HG02938 (cell line): ENCODE measurements around the gene MCAM.

Experiments used
- ATAC-seq: cut with Tn5 transposase; IDR thresholded peaks from one replicate; pipeline ENCODE4 v1.9.1; 2021; ENCODE audit warnings: mild to moderate bottlenecking, moderate library complexity; ENCODE audit not compliant: unreplicated experiment

MCAM gene

DNA sequence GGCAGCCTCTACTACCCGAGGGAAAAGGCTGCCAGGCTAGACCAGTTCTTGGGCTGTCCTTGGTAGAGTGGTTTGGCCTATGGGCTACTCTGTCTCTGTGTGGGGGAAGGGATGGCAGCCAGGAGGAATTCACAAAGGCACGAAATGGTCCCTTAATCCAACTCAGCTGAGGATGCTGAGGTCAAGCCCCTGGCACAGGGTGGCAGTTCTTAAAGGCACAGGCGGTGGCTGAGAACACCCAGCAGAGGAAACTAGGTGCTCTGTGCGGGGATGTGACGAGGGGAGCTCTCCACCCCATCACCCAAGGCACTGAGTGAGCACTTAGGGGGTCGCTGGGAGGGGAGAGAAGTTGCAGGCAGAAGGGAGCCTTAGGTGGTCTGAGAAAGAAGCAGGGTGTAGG is 29.7 kb upstream of the MCAM start, which contains the start of gene MFRP:
TSS of gene MFRP (minus strand) at position 101 of the 400 bp plus-strand sequence. CDS start 192 bp downstream, outside the sequence.
- ATAC-seq = no peak

DNA sequence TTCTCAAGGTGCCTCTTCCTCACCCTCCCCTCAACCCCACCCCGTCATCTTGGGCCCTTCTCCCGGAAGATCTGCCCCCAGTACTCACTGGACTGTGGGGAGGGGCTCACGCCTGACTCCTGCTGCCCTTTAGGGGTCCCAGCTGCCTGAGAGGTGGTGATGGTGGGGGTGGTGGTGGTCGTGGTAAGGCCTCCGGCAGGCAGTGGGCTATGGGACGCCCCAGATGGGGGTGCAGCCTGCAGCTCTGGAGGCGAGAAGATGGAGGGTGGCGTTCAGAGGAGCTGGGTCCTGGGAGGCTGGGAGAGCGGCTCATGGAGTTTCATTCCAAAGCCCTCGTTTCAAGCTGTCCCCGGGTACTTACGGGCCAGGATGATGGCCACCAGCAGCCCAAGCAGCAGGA is 28.8 kb upstream of the MCAM start:
- no peak for ATAC-seq

DNA sequence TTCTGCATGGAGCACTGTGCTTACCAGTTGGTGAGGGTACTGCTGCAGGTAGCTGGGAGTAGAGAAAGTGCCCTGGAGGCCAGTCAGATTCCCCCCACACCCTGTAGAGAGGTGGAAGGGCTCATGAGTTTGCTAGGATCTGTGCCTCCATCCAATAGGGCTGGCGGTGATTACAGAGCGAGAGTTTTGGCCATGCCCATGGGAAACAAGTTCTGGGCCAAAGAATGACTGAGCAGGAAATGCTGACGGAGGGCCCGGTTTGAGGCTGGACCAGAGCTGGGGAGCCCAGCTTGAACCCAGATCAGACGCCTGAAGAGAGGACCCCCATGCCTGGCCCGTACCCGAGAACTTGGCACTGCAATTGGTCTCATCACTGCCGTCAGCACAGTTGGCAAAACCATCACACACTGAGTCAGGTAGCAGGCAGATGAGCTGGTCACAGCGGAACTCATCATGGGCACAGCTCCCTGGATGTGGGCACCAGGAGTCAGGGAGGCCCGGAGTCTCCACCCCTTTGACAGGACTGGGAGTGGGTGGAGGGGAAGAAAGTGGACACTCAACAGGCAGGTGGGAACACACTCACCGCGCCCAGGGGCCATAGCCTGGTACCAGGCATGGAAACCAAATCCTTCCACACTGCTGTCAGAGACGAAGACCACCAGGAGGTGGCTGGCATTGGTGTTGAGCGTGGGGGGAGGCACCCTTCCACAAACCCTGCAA is 27.5 kb upstream of the MCAM start:
- no peak for ATAC-seq

DNA sequence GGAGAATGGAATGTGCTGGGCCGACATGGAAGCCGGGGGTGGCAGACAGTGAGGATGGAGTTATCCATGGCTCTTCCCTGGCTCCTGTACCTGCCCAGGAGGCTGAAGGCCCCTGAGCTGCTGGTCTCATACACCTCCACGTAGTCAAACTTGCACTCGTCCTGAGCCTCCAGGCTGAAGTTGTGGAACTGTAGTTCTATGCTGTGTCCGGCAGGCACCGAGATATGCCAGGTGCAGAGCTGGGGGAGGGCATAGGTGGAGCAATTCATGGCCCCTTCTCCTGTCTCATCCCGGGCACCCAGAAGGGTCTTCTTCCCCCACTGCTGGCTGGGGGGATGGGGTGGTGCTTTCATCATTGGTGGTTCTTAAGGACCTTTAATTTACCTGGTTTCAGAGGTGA is 26.8 kb upstream of the MCAM start:
- no peak for ATAC-seq

DNA sequence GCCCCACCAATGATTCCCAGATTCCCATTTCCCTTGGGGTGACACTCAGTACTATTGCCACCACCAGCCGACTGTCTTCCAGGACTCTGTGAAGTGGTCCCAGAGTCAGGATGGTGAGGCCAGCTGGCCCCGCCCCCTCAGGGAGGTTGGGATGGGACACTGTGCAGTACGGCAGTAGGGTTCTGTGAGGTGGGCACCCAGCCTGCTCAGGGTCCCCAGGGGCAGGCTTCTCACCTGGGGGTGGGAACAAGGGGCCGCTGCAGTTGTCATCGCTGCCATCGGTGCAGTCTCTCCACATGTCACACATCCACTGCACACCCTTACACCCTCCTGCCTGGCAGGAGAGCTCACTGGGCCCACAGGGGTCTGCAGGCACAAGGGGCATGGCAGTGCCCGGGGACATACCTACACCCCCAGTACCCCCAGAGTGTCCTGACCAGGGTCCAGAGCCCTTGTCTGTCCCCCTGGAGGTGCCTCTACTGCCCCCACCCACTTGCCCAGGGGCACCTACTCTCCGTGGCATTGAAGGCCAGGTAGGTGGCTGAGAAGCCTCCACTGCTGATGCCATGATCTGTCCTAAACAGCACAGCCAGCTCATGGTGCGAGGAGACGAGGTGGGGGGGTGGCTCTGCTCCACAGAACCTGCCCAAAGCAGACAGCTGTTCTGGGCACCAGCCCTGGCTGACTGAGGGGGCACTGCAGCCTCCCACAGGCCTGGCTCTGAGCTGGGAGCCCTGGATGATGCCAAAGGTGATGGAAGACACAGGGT is 25.6 kb upstream of the MCAM start:
- no peak for ATAC-seq

DNA sequence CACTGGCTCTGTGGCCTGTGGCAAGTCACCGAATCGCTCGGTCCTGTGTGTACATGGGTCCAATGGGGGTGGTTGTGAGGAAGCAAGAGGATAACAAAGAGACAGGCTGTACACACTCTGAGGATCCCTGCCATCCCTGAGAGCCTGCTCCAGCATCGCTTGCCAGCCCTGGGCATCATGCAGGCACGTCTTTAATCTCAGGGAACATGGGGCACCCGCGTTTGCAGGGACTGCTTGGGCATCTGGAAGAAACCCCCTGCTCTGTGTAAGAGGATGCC is 25.0 kb upstream of the MCAM start:
- no peak for ATAC-seq

DNA sequence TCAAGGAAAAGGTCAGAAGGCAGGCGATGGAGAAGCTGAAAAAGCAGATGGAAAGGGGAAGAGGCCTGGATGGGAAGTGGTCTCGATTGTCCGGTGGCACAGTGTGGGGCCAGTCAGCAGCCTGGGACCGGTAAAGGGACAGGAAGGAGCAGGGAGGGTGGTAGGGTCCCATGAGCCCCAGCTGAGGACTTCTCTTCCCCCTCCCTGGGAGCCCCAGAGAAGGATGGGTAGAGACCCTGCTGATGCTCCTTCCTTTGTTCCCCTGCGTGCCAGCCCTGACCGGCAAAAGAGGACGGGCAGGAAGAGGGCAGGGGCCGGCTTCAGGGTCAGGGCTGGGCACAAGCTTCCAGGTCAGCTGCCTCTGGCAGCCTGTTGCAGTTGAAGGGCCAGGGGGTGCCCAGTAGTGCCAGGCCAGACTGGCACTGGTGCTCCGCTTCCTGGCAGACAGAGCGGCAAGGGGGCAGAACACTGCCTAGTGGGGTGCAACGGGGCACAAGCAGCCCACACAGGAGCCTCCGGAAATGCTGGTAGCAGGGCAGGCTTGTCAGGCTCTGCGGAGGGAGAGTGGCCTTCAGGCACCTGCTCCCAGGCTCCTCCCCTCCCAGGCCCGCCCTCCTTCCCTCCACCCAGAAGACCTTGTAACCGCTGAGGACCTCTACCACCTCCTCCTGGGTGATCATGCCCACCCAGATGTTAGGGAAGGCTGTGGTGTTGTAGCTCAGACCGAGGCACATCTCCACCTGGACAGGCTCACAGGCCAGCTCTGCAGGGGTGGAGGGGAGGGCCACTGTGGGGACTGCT is 24.5 kb upstream of the MCAM start:
- no peak for ATAC-seq

DNA sequence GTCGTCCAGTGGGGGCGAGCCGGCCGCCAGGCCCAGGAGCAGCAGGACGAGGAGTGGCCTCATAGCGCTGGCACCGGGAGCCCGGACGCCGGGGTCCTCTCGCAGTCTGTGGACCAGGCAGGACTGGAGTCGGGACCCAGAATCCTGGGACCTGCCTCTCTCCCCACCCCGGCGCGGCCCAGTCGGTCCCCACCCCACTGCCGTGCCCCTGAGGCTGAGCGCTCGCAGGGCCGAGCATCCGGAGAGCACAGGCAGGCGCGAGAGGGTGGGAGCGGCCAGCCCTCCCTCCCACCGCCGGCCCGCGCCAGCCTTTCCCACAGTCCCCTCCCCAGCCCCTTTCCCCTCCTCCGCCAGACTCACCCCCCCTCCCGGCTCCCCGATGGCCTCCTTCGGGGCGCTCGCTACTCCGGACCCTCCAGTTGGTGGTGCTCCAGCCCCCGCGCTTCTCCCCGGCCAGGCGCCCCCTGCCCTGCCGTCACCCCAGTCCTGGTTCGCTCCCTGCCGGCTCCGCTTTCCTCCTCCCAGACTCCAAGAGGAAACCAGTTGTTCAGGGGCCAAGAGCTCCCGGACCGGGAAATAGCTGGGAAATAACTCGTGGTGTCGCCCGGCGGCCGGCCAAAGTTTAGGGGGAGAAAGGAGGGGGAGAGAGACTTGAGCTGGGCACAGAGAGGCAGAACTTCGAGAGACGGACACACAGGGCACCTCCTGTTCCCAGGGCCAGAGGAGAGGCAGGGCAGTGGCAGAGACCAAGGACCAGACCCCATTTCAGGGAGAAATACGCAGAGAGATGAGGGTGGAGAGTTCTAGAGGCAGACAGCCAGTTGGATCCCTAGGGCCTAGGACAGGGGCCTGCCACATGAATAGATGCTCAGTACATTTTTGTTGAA is 23.6 kb upstream of the MCAM start, which contains the start of gene C1QTNF5:
TSS of gene C1QTNF5 (minus strand) at position 549 of the 887 bp plus-strand sequence. CDS start at position 63, 486 bp downstream.
- ATAC-seq = no peak

DNA sequence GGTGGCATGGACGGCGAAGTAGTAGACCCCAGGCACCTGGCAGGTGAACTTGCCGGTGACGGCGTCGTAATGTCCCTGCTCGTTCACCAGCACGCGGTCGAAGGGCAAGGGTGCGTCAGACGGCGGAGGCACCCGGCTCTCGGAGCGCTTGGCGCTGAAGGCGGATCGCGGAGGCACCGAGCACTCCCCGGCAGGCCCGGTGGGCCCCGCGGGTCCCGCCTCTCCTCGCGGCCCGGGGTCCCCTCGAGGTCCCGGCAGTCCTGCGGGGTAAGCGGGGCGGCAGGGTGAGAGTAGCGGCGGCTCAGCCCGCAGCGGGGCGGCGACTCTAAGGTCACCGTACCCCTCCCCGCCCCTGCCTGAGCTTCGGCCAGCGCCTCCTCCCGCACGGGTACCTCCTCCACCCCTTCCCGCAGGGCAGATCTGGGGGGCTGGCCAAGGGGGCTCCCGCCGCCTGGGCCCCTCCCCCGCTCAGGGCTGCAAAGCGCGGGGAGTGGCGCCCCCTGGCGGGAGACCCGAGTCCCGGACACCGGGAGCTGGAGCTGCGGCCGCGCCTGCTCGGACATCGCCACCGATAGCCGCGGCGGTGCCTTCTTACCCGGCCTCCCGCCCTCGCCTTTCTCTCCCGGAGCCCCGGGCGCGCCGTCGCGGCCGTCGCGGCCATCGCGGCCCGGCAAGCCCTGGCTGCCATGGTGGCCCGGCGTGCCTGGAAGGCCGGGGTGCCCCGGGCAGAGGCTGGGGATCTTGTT is 22.8 kb upstream of the MCAM start:
- ATAC-seq = no peak

DNA sequence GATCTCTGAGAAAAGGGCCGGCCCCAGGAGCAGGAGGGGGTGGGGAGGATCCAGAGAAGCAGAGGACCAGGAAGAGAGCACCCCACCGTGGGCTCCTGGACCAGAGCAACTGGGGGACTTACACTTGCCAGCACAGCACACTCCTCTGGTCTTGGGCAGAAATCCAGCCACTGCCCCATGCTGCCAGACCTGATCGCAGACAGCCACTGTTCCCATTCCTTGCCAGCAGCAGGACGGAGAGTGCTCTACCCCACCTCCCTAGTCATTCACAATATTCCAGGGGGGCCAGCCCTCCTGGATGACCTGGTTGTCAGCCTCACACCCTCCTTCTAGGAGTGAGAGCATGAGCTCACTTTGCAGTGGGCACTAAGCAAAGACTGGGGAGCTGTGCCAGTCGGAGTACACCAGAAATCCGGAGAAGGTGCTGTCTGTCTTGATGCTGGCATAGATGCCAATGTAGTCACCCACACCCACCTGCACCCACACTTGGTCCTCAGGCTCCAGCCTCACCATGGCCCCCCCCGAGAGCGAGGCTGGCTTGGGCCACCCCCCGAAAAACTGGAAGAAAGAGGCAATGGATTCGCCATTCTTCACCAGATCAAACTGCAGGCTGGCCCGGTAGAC is 22.1 kb upstream of the MCAM start:
- no peak for ATAC-seq

DNA sequence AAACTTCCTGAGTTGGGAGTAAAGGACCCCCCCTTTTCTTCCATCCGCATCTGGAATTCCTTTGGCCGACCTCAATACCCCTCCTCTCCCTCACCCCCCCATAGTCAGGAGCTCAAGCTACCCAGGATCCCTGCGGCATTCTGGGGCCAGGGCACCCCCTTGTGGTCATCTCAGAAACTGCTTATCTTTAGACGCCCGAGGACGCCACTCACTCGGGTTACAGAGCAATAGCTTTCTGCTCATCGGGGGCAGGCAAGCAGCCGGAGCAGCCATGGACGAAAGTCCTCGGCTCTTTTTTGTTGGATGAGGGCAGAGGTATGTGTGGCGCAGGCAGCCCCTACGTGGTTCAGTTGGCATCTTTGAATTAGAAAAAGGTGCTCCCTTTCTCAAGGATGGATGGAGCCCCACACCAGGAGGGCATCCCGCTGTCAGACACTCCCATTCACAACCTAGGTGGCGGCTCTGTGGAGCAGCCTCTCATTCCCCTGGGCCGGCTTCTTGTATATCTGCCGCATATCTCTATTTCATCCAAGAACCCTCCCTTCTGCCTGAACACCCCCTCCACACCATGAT is 21.5 kb upstream of the MCAM start:
- no peak for ATAC-seq

DNA sequence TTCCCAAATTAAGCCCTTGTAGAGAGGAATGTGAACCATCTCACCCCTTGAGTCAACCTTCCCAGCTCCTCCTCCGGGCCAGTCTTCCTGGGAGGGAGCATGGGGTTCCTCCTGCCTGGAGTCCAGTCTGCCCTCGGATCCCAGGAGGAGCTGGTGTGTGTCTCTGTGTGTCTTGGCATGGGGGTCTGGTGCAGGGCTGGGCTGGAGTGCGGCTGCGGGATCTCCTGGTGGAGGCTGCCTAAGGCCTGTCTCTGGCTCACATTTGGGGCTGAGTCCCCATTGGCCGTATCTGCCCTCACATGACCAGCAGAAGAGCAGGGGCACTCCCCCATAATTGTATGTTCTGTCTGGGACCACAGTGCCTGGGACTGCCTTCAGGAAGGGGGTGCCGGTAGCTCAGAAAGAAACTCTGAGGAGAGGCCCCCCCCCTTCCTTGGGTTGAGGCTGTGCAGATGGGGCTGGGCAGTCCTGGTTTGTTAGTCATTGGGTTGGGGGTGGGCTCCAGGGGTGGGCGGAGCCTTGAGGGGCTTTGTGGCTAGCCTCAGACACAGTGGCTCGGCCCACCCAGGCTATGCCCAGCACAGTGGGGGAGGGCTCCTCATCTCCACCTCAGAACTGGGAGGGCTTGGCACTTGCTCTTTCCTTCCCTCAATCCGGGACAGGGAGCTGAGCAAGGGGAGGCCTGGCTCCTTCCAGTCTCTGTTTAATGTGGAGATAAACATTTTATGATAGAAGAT is 20.8 kb upstream of the MCAM start:
- no peak for ATAC-seq

DNA sequence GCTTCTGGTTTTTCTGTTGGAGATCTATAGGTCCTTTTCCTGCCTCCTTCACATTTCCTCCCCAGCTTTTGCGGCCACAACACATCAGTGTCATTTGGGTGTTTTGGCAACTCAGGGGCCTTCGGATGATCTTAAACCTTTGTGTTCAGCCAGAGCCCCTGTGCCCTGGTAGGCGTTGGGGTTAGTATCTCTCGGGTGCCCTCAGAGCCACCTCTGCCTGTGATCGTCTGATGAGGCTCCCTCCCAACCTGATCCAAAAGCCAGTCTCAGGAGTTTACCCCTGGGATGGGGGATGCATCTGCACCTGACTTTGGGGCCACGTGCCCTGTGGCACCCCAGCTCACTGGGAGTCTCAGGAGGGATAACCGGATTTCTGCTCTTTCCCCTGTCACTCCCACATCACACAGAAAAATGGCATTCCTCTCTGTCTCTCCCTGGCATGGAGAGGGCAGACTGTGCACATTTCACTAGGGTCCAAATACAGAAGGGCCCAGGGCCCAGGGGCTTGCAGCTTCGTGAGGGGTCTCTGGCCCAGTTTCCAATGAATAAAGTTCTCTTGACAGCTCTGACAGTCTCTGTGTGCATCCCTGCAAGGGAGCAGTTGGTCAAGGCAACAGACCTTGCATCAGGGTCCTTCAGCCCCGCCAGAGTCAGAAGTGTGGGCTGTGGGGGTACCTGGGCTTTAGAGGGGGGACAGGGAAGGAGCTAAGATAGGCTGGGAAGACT is 20.0 kb upstream of the MCAM start:
- ATAC-seq = no peak

DNA sequence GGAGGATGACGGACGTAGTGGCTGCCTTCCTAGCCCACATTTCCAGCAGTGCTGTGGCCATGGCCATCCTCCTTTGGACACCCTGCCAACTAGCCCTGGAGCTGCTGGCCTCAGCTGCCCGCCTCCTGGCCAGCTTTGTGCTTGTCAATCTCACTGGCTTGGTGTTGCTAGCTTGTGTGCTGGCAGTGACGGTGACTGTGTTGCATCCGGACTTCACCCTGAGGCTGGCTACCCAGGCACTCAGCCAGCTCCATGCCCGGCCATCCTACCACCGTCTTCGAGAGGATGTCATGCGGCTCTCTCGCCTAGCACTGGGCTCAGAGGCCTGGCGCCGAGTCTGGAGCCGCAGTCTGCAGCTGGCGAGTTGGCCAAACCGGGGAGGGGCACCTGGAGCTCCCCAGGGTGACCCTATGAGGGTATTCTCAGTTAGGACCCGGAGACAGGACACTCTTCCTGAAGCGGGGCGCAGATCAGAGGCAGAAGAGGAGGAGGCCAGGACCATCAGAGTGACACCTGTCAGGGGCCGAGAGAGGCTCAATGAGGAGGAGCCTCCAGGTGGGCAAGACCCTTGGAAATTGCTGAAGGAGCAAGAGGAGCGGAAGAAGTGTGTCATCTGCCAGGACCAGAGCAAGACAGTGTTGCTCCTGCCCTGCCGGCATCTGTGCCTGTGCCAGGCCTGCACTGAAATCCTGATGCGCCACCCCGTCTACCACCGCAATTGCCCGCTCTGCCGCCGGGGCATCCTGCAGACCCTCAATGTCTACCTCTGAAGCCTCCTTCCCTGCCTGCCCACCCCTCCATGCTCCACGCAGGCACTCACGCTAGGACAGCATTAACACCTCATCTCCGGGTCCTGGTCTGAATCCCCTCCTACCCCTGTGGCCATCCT is 19.0 kb upstream of the MCAM start:
- no peak for ATAC-seq

DNA sequence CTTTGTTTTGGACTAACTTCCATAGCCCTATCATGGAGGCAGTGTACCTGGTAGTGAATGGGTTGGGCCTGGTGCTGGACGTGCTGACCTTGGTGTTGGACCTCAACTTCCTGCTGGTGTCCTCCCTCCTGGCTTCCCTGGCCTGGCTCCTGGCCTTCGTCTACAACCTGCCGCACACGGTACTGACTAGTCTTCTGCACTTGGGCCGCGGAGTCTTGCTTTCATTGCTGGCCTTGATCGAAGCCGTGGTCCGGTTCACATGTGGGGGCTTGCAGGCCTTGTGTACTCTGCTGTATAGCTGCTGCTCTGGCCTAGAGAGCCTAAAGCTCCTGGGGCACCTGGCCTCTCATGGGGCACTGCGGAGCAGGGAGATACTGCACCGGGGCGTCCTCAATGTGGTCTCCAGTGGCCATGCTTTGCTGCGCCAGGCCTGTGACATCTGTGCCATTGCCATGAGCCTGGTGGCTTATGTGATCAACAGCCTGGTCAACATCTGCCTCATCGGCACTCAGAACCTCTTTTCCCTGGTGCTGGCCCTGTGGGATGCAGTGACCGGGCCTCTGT is 18.2 kb upstream of the MCAM start:
- ATAC-seq = no peak

DNA sequence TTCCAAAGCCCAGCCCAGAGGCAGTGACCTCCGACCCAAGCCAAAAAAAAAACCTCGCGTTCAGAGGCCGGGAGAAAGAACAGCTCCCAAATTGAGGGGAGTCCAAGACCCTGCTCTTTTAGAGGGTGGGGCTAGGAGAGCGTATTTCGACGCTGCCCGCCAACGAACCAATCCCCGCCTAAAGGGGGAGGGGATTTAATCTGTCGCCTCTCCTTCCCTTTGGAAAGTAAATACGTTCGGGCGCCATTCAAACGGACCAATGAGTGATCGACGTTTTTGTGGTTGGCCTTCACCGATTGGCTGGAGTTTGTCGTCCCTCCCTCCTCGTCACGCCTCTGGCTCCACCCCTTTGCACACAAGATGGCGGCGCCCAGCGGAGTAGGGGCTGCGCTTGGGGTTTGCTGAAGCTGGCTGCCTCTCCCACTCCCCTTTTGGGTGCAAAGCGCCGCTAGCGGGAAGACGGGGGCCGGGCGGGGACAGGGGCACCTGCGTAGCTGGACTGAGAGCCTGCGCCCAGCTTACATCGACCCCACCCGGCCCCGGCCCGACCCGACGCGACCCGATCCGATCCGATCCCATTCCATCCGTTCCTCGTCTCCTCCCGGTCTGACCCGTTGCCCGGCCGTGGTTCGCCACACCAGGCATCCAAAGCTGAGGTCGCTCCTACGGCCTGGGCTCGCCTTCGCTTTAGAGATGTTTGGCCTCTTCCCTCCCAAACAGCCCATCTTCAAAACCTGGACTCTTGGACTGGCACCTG is 17.4 kb upstream of the MCAM start, which contains the start of gene RNF26:
TSS of gene RNF26 (plus strand) at position 354 of the 757 bp plus-strand sequence. CDS start 596 bp downstream, outside the sequence.
- peak; percentile 96 for ATAC-seq
